NCI-H146 (cell line): ENCODE data around the gene NREP.
A peak's percentile ranks its signal among the peaks of the same experiment; 100 is the strongest.

Experiments used
- DNase-seq: peaks from one replicate; lab custom pipeline; 2025; lab: John Stamatoyannopoulos, UW

Gene NREP

DNA sequence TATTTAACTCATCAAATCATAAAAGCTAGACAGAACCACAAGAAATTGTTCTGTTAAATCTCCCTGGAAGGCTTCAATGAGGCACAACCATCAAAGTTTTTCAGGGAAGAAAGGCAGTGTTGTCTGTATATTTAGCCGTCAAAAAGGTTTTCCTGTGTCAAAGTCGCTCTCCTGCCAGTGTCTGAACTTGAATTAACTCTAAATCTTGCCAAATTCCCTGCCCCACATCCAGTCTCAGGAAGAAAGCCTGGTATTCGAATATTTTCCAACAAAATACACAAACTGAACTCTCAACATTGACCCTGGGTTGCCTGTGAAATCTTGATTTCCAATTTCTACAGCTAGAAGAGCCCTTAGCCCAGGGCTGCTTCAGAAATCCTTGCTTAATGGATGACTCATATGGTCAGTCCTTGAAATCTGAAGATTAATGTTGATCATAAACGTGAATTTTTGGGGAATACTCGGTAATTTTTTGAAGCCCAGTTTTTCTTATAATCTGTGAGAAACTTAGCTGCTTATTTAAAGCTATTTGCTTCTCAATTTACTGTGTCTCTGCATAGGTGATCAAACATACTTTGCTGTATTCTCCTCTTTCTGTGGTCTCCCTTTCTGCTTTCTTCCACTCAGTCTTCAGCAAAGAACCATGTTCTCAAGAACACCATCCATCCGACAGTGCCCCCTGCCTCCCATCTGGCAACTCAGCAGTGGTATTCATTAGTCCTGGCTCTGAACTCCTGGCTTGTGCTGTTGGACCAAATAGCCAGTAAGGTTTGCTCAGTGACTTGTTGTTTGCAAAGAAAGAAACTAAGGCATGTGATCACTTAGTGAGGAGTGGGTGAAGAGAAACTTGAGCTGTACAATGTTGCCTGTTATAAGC lies 58.9 kb downstream of the NREP start:
- peak; percentile 6 for DNase-seq

DNA sequence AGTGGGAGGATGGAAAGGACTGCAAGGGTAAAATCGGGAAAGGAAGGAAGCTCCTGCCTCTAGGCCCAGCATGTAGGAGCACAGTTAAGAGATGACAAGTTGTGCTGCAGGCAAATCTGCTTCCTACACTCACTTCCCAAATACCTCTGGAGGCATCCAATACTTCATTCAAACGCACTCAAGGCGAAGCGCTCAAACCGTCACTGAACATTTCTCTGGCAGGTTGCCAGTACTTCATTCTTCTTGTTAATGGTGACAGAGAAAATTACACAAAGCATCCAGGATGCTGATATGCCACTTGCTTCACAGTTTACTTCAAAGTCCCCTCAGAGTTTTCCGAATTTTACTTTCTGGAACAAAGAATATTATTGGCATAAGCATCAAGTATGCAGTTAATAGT lies 59.8 kb downstream of the NREP start:
- DNase-seq: peak; percentile 41

DNA sequence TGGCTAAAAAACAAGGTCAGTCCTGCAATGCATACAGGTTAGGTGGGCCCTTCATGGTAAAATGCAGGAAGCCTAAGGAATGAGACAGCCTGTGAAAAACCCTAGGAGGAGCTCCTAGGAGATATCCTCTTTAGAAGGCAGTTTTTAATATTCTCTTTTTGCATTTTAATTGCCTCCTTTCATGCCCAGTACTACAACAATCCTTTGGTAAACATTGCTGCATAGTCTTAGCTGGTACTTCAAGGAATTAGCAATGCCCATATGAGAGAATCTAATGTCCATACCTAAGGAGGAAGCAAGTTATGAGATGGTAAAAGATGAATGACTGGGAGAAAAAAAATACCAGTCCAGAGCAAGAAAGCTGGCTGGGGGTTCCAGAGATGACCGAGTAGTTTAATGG lies 61.0 kb downstream of the NREP start:
- DNase-seq: no peak

DNA sequence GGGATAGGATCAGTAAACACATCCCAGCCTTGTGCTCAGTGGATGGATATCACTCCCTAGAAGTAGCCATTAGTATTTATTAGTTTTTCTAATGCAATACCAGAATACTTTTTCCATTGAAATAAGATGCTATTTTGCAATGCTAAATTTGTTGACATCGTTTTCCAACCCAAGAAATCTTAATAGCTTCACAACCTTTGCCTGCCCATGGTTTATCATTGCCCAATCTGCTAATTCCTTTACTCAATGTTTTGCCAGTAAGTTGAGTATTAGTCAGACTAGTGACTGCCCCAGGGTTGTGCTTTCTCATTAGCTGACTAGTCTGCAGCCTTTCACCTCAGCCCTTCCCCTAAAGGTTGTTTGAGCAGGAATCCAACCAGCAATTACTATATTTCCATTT lies 62.9 kb downstream of the NREP start:
- no peak for DNase-seq

DNA sequence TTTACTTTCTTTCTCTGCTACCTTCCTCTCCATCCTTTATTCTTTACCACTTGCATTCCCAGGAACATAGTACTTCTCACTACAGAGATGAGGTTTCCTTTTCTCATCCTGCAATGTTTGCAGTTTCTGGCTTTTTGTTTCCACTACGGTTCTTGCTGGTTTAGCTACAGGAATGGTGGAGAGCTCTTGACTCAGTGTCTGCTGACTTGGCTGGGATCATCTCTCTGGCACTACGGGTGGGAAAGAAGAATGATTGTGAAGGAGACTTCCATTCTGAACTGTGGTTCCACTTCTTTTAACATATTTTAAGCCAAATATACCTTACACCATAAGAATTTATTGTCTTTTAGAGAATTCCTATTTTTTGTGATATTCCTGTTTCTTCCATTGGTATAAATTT lies 65.1 kb downstream of the NREP start:
- DNase-seq: no peak

DNA sequence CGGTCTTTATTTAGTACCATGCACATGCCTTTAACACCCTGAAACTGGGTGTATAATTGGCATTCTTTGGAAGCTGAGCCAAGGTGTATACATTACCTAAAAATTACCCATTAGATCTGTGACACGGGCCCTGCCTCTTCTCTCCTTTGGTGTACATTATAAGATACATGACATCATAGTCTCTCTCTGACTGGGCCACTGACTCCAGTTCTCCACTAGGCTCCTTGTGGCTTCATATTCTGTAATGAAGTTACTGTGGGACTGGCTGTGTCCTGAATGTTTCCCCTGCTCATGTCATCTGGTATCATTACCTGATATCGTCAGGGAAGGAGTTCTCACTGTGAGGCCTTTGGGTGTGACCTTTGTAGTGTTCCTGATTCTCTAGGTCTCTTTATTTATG lies 65.5 kb downstream of the NREP start:
- DNase-seq: no peak

DNA sequence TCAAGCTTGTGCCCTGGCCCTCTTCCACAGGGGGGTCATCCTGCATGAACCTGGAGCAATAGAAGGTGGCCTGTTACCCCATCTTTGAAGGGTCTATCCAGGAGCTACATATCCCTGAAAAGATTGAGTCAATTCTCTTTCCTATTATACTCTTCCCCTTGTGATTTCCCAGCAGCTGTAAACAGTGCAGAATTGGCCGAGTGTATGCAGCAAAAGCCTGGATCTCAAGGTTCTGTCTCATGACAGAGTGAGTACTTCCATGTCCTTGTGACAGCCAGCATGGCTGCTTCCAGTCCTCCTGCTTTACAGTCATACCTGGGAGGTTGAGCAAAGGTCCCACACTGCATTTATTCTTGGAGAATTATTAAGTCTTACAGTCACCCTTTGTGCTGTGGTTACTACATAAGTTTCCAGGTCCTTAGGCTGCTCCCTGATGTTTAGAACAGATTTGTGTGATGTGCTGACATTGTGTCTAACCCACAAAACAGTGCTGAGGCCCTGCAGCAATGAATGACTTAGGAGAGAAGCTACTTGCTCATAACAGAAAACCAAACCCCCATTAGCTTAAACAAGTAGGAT lies 67.5 kb downstream of the NREP start:
- DNase-seq: no peak

DNA sequence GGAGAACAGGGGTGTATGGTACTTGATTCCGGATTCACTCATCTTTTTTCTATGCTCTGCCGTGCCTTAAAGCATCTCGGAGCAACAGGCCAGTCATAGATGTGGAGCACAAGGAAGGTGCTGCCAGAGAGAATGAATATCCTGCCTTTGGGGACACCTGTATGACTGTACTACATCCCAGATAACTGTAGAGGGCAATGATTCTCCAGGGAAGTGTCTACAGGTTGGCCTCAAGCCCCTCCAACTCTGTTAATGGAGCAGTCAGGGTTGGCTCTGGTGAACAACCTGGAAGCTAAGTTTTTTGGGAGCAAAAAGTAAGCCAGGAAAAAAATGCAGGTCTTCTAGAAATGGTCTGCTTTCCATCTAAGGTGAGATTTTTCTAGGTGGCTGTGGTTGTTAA lies 71.0 kb downstream of the NREP start:
- DNase-seq: peak; percentile 42

DNA sequence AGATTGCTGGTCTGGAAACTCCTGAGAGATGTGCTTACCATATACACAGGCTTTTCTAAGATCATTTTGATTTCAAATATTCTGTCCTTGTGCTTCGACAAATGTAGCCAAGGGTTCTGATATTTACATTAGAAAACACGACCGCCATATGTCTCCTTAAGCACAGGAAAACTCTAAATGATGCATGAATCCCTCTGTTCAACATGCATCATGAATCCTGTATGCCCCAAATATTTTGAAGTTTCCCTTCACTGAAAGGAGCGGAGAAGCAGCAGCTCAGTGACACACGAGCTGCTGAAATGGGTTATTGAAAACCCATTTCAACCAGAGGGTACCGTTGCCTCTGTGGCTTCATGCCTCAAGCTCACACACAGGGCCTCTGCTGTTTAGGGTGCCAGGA lies 74.4 kb downstream of the NREP start:
- DNase-seq: no peak

DNA sequence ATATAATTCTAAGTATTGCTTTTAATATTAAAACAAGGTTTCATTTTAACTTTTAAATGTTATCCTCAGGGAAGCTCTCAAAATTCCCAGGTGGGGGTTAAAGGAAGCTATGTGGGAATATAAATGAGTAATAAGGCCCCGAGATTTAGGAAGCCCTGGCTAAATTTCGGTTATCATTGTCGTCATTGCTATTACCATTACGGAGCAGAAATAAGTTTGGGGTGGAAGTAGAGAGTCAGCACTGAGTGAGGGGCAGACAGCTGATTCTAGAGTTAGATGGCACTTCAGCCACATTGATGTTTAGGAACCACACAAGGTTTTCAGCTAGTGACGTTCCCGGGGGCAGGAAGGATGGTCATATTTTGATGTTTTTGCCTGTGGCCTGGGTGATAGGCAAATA lies 74.9 kb downstream of the NREP start:
- DNase-seq: no peak

DNA sequence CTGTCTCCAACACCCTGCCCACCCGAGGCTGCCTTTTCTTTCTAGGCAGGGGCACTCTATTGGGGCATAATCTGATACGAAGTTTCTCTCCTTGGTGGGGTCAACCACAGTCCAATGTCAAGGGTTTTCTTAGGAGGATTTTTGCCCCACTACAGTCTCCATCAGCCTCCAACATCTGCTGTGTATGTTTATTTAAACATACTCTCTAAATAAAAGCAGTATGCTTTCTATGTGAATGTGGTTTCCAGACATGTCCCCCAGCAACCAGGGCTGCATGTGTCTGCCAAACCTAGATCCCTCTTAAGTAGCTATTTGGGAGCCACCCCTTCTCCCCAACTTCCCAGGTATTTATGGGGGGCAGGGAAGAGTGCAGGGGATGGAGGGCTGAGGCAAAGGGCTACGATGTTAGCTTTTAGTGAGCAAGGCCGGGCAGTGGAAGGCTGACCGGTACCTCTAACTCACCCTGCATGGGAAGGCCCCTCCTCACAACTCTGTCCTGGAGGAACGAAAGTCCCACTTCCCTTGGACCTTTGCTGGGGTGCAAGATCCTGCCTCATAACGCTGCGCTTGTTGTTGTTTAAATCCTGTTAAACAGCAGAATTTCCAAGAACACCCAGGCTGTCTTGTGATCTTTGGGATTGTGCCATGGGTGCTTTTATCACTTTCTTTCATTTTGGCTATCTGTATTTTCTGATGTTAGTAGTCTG lies 75.4 kb downstream of the NREP start:
- DNase-seq: no peak

DNA sequence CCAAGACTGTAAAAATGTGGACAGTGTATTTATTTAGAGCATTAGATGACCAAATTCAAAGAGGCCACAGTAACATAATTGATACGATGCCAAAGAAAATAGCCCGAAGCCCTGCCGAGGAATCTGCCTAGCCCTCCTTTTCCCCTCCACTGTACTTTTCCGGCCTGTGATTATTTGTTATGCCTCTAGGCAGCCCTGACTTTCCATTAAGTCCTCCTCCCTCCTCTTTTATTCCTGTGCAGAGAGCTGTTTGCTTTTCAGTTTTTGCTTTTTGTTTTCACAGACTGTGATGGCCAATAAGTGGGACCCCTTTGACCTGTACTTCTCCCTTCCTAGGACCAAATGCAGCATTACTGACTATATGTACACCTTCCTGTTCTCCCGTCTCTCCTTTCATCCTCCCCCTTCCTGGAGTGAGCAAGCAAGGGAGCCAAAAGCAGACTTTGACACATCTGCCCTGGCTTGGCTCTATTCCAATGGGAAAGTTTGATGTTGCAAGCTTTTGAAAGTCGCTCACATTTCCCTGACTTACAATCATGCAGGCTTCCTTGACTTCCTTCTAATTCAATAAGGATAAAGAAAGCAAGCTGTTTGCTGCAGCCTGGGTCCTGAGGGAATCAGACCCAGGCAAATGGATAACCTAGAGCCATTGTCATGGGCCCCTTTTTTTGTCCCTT lies 76.1 kb downstream of the NREP start:
- peak; percentile 86 for DNase-seq

DNA sequence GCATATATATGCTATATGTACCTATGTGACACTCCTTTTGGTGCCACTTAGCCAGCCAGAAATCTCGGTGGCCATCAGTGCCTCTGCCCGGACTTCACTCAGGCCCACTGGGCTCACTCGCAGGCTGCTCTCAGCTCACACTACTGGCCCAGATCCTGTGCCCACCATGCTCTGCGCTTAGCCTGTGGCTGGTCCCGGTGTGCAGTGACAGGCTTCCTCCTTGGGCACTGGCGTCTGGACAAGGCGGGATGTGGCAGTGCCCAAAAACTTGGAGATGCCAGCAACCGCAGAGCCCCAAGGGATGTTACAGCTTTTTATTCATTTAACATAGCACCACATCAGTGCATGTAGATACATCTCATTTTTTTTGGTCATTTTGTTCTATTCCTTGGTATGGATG lies 77.4 kb downstream of the NREP start:
- DNase-seq: no peak
